Measurements from ENCODE around the gene ZNF585A. TPM values are rescaled to one million over a fixed set of nuclear protein-coding genes. Genes with fewer than 3 reads are reported as not detected.
"Not testable (repeated sequence)": the region's sequence is repeated elsewhere in the genome, so short reads cannot be mapped to it uniquely, and the experiment has no call there.

Gene ZNF585A
- 1 to 10 TPM; 6.8 to 9.8 TPM for total RNA-seq

GRCh38 chr19:37172368-37173366 is at the start of gene ZNF585A:
Gene ZNF585A, minus strand, starts transcription at chr19:37172695. Its CDS starts 2,785 bp downstream, at chr19:37169910.
- Mint-ChIP-seq H3K4me3 (no peak within 1 kb of the TSS), H3K27me3 (no peaks in the 10 kb centered on the region), H3K36me3 (peaks cover 32% of the 10 kb centered on the region), H3K4me1 (no peaks in the 10 kb centered on the region), H3K9me3 (ENCODE audit: low read depth) (peaks cover 33% of the 10 kb centered on the region), H3K27ac (no peak within 1 kb of the TSS)
- ATAC-seq (peak; percentile 100), DNase-seq (peak; percentile 94)
- CTCF ChIA-PET = interaction anchor here (0.6 to 2.0 kb wide), 3 partner anchors 31 to 145 kb away, joined by 3 to 7 read pairs (median 6); partner anchors contain the start of gene ZNF383

DNA sequence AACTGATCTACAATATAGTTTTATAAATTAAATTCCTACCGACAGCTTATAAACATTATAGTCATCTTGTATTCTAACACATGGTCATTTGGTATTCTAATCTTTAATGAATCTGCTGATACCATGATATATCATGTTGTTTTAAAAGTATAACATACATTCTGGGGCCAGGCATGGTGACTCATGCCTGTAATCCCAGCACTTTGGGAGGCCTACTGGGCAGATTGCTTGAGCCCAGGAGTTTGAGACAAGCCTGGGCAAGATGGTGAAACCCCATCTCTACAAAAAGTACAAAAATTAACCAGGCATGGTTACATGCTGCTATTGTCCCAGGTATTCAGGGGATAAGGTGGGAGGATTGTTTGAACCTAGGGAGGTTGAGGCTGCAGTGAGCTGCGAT is 48.6 kb upstream of the ZNF585A start:
- Mint-ChIP-seq H3K4me1 (peaks cover 19% of the 10 kb centered on the region), H3K27me3 (no peaks in the 10 kb centered on the region), H3K36me3 (peaks cover 66% of the 10 kb centered on the region), H3K27ac (no peak overlapping the region), H3K4me3 (no peak overlapping the region), H3K9me3 (ENCODE audit: low read depth) (peaks cover 9% of the 10 kb centered on the region)
- CTCF ChIA-PET = no interaction called here
- no peak for ATAC-seq
- no peak for DNase-seq

GRCh38 chr19:37220383-37220782 is 47.9 kb upstream of the ZNF585A start:
- Mint-ChIP-seq H3K36me3 (peaks cover 62% of the 10 kb centered on the region), H3K4me1 (peaks cover 19% of the 10 kb centered on the region), H3K27ac (no peak overlapping the region), H3K9me3 (ENCODE audit: low read depth) (peaks cover 9% of the 10 kb centered on the region), H3K4me3 (no peak overlapping the region), H3K27me3 (no peaks in the 10 kb centered on the region)
- DNase-seq = no peak
- CTCF ChIA-PET = no interaction called here
- ATAC-seq = no peak

DNA sequence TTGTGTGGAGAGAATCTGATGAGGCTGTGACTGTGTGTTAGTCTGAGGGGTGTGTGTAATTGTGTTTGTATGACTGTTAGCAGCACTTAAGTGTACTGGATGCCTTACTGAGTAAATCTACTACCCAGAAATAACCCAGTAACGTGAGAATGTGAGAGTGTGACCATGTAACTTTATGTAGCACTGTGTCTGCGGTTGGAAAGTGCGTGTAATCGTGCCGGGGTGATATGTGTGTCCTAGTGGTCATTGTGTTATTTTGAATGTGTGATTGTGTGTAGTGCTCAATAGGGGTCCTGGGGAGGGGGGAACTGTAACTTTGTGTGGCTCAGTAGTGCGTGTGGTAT is 46.1 kb upstream of the ZNF585A start:
- DNase-seq = peak; percentile 59
- peak overlapping the region; percentile 89 for H3K4me3 Mint-ChIP-seq
- peaks cover 56% of the 10 kb centered on the region for H3K36me3 Mint-ChIP-seq
- ATAC-seq = peak; percentile 5
- H3K27me3 Mint-ChIP-seq = no peaks in the 10 kb centered on the region
- H3K4me1 Mint-ChIP-seq = peaks cover 19% of the 10 kb centered on the region
- CTCF ChIA-PET = no interaction called here
- H3K9me3 Mint-ChIP-seq (ENCODE audit: low read depth) = peaks cover 14% of the 10 kb centered on the region
- H3K27ac Mint-ChIP-seq = peak overlapping the region; percentile 93

- peaks cover 12% of the 10 kb centered on the region for H3K9me3 Mint-ChIP-seq (ENCODE audit: low read depth)
- CTCF ChIA-PET = interaction anchor here (0.8 to 1.8 kb wide), 2 partner anchors 45 to 76 kb away, joined by 4 to 7 read pairs; partner anchors contain the start of gene ZNF585A
- ATAC-seq (peak; percentile 89), DNase-seq (peak; percentile 92)
- H3K4me1 Mint-ChIP-seq = peaks cover 19% of the 10 kb centered on the region
- peak within 1 kb of the TSS; percentile 93 for H3K27ac Mint-ChIP-seq
- H3K36me3 Mint-ChIP-seq = peaks cover 53% of the 10 kb centered on the region
- H3K4me3 Mint-ChIP-seq = peak within 1 kb of the TSS; percentile 89
- H3K27me3 Mint-ChIP-seq = no peaks in the 10 kb centered on the region
Measured at GRCh38 chr19:37217775-37218591, 45.5 kb upstream of the ZNF585A start, which contains the start of gene ZNF383. Gene ZNF383, plus strand, starts transcription at chr19:37218214. Its CDS starts 12,240 bp downstream, at chr19:37230454.

DNA sequence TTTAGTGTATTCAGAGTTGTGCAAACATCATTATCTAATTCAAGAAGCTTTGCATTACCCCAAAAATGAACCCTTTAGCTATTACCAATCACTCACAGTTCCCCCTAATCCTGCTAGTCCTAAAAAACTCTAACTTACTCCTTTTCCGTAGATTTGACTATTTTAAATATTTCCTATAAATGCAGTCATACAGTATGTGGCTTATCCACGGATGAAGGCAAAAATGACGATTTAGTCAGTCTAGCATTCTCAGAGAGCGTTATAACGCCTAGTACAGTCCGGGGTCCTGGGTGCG is 44.9 kb upstream of the ZNF585A start:
- DNase-seq (no peak), ATAC-seq (no peak)
- Mint-ChIP-seq H3K27ac (peak overlapping the region; percentile 93), H3K9me3 (ENCODE audit: low read depth) (peaks cover 8% of the 10 kb centered on the region), H3K4me1 (peaks cover 19% of the 10 kb centered on the region), H3K36me3 (peaks cover 51% of the 10 kb centered on the region), H3K4me3 (peak overlapping the region; percentile 89), H3K27me3 (no peaks in the 10 kb centered on the region)
- CTCF ChIA-PET = interaction anchor here (0.8 to 1.8 kb wide), 2 partner anchors 45 to 76 kb away, joined by 4 to 7 read pairs; partner anchors contain the start of gene ZNF585A

- no peak overlapping the region for H3K27ac Mint-ChIP-seq
- CTCF ChIA-PET = interaction anchor here (0.7 to 2.1 kb wide), 2 partner anchors 13 to 42 kb away, joined by 3 to 5 read pairs; partner anchors contain the start of gene ZNF585B
- peaks cover 62% of the 10 kb centered on the region for H3K36me3 Mint-ChIP-seq
- ATAC-seq (no peak), DNase-seq (no peak)
- H3K4me1 Mint-ChIP-seq = no peaks in the 10 kb centered on the region
- no peaks in the 10 kb centered on the region for H3K27me3 Mint-ChIP-seq
- H3K9me3 Mint-ChIP-seq (ENCODE audit: low read depth) = peaks cover 18% of the 10 kb centered on the region
- H3K4me3 Mint-ChIP-seq = no peak overlapping the region
Measured at GRCh38 chr19:37197768-37198167, 25.3 kb upstream of the ZNF585A start.

- CTCF ChIA-PET, H3K4me1 Mint-ChIP-seq, ATAC-seq, H3K27me3 Mint-ChIP-seq, H3K4me3 Mint-ChIP-seq, H3K27ac Mint-ChIP-seq, DNase-seq: not testable (repeated sequence)
- H3K9me3 Mint-ChIP-seq (ENCODE audit: low read depth) = peaks cover 20% of the 10 kb centered on the region
- H3K36me3 Mint-ChIP-seq = peaks cover 58% of the 10 kb centered on the region
Measured at GRCh38 chr19:37197115-37197514, 24.6 kb upstream of the ZNF585A start.

- CTCF ChIA-PET = interaction anchor here (0.8 kb wide), 1 partner anchor 196 kb away, joined by 3 read pairs; no protein-coding TSS in a partner anchor
- peaks cover 64% of the 10 kb centered on the region for H3K36me3 Mint-ChIP-seq
- not testable (repeated sequence) for H3K4me1 Mint-ChIP-seq, DNase-seq, H3K27ac Mint-ChIP-seq, H3K27me3 Mint-ChIP-seq, ATAC-seq, H3K4me3 Mint-ChIP-seq
- H3K9me3 Mint-ChIP-seq (ENCODE audit: low read depth) = peaks cover 26% of the 10 kb centered on the region
Measured at GRCh38 chr19:37195248-37195647, 22.8 kb upstream of the ZNF585A start.

DNA sequence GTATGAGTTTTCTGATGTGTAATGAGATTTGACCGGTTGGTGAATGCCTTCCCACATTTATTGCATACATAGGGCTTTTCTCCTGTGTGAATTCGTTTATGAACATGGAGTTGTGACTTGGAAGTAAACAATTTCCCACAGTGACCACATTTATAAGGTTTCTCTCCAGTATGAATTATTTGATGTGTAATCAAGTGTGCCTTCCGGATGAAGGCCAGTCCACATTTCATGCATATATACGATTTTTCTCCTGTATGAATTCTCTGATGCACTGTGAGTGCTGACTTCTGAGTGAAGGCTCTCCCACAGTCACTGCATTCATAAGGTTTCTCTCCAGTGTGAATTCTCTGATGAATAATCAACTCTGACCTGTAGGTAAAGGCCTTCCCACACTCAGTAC is 13.6 kb upstream of the ZNF585A start:
- Mint-ChIP-seq H3K9me3 (ENCODE audit: low read depth) (peaks cover 49% of the 10 kb centered on the region), H3K36me3 (peaks cover 65% of the 10 kb centered on the region)
- H3K4me3 Mint-ChIP-seq, H3K27me3 Mint-ChIP-seq, DNase-seq, CTCF ChIA-PET, H3K4me1 Mint-ChIP-seq, ATAC-seq, H3K27ac Mint-ChIP-seq: not testable (repeated sequence)

GRCh38 chr19:37165635-37166034 is 6.9 kb downstream of the ZNF585A start:
- Mint-ChIP-seq H3K9me3 (ENCODE audit: low read depth) (peaks cover 35% of the 10 kb centered on the region), H3K27ac (no peak overlapping the region), H3K27me3 (no peaks in the 10 kb centered on the region), H3K4me3 (no peak overlapping the region), H3K4me1 (no peaks in the 10 kb centered on the region), H3K36me3 (peaks cover 78% of the 10 kb centered on the region)
- no peak for ATAC-seq
- CTCF ChIA-PET = no interaction called here
- DNase-seq = no peak

DNA sequence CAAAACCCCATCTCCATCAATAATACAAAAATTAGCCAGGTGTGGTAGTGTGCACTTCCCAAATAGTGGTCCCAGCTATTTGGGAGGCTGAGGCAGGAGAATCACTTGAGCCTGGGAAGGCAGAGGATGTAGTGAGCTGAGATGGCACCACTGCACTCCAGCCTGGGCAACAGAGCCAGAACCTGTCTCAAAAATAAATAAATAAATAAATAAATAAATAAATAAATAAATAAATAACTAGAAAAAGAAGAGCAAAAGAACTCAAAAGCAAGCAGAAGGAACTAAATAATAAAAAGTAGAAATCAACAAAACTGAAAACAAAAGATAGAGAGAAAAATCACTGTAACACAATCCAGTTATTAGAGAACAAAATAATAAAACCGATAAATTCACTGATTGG is 12.3 kb downstream of the ZNF585A start:
- H3K27me3 Mint-ChIP-seq = no peaks in the 10 kb centered on the region
- ATAC-seq (no peak), DNase-seq (no peak)
- peaks cover 70% of the 10 kb centered on the region for H3K36me3 Mint-ChIP-seq
- no peaks in the 10 kb centered on the region for H3K4me1 Mint-ChIP-seq
- no peak overlapping the region for H3K27ac Mint-ChIP-seq
- CTCF ChIA-PET = no interaction called here
- no peak overlapping the region for H3K4me3 Mint-ChIP-seq
- peaks cover 31% of the 10 kb centered on the region for H3K9me3 Mint-ChIP-seq (ENCODE audit: low read depth)

DNA sequence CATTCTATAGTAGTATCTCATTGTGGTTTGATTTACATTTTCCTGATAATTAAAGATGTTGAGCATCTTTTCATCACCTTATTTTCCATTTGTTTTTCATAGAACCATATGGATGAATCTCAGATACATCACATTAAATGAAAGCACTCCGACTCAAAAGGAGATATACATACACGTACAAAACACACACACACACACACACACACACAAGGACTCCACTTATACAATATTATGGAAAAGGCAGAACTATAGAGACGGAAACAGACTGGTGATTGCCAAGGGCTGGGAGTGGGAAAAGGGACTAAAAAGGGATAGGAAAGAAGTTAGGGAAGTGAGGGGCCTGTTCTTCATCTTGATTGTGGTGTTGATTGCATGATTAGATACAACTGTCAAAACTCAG is 24.3 kb downstream of the ZNF585A start:
- Mint-ChIP-seq H3K36me3 (peaks cover 38% of the 10 kb centered on the region), H3K9me3 (ENCODE audit: low read depth) (peaks cover 48% of the 10 kb centered on the region), H3K27ac (no peak overlapping the region), H3K4me1 (no peaks in the 10 kb centered on the region), H3K27me3 (no peaks in the 10 kb centered on the region), H3K4me3 (no peak overlapping the region)
- DNase-seq = no peak
- no peak for ATAC-seq
- CTCF ChIA-PET = no interaction called here

Measured in activated CD8-positive, alpha-beta memory T cell treated with anti-CD3 and anti-CD28 coated beads, Interleukin-2, amount 10 ng/mL, durations not matched to agents 7 days and 5 days (primary cell).